ENCODE results near the gene DNLZ. TPM values are rescaled to one million over a fixed set of nuclear protein-coding genes. Genes with fewer than 3 reads are reported as not detected.

DNLZ gene
- total and polyA plus RNA-seq, 2 of the 4 experiments (the other 2 are of a cell fraction), result 2.0 to 11.4 TPM

DNA sequence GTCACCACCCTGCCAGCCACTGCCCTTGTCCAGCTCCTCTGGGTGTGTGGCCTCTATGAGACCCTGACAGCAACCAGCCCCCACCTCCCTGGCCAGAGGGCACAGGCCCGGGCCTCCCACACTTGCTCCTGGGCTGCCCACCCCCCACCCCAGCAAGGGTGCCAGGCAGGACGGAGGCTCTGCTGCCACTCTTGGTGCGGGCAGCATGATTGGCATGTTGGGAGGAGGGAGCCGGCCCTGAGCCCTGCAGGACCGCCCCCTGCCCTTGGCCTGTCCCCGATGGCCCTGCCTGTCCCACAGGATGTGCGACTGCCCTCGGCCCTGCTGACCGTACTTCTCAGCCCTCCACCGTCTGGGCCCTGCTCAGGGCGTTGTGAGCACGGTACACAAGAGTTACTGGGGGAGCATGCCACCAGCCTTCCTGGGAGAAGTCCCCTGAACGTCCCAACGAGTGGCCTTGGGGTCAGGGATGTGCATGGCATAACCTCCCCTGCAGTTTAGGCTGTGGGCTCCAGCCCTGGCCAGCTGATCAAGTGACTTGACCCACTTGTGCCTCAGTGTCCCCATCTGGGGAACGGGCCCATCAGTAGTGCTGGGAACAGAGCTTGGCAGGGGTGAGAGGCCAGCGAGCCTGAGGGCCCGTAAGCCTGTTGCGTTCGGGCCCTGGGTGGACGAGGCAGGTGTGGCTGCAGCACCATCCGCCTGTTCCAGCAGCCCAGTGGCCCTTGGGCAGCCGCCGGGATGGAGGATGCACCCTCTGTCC, 20.2 kb downstream of the DNLZ start:
- Histone ChIP-seq H3K56ac (ENCODE audit: extremely low read depth, insufficient read depth, low read length) (no peak overlapping the region), H4K8ac (ENCODE audit: low read depth in 2 of 2, low read length in 2 of 2) (peak overlapping the region in 1 of 2 experiments; percentile 19; a peak in 2 of 4 replicates), H4K91ac (ENCODE audit: insufficient read depth, low read depth, low read length) (no peak overlapping the region; the same call in 1 of the 2 replicates), H3K4me1 (ENCODE audit: control insufficient read depth, insufficient read depth, low read length) (peaks cover 8% of the 10 kb centered on the region; the same call in 1 of the 2 replicates), H3K36me3 (ENCODE audit: control insufficient read depth, insufficient read depth, low read length) (peaks cover 76% of the 10 kb centered on the region), H2BK120ac (ENCODE audit: low read depth, low read length) (no peak overlapping the region), H2BK20ac (ENCODE audit: low read depth, low read length) (no peak overlapping the region), H3K9me3 (ENCODE audit: control insufficient read depth, insufficient read depth, low read length) (no peaks in the 10 kb centered on the region), H3K23ac (ENCODE audit: low read depth, low read length) (no peak overlapping the region), H4K20me1 (ENCODE audit: insufficient read depth, low read length) (peaks cover 76% of the 10 kb centered on the region), H3K79me1 (ENCODE audit: low read depth in 1 of 2, low read length in 2 of 2) (peaks cover 16 to 60% of the 10 kb centered on the region in 2 experiments), H3K4me3 (ENCODE audit: insufficient read depth, low read depth, low read length) (no peak overlapping the region), H3K27me3 (ENCODE audit: control insufficient read depth, insufficient read depth, low read length) (no peaks in the 10 kb centered on the region), H3K4me2 (ENCODE audit: low read depth, low read length) (no peak overlapping the region), H2AFZ (replicated peaks; ENCODE audit: low read length, poor library complexity) (peak overlapping the region; percentile 32), H4K5ac (ENCODE audit: low read depth, low read length) (no peak overlapping the region), H3K9me1 (ENCODE audit: insufficient read depth, low read length) (peaks cover 4% of the 10 kb centered on the region; the same call in 1 of the 2 replicates), H2AK5ac (ENCODE audit: low read depth, low read length) (peak overlapping the region; percentile 38; the same call in 1 of the 2 replicates), H2AK9ac (replicated peaks; ENCODE audit: low read depth, low read length, poor library complexity) (peak overlapping the region; percentile 29), H2BK5ac (ENCODE audit: low read depth, low read length, poor library complexity, severe bottlenecking) (peak overlapping the region; percentile 7), H3K9ac (ENCODE audit: low read depth, low read length) (no peak overlapping the region), H3K18ac (ENCODE audit: low read depth, low read length) (no peak overlapping the region), H2BK15ac (ENCODE audit: low read depth, low read length) (no peak overlapping the region), H3K14ac (replicated peaks; ENCODE audit: low read depth, low read length) (peak overlapping the region; percentile 14; the same call in 1 of the 2 replicates), H3K4ac (ENCODE audit: low read depth, low read length) (peak overlapping the region; percentile 46; the same call in 1 of the 2 replicates), H3K27ac (ENCODE audit: insufficient read depth, low read length) (peak overlapping the region; percentile 4; the same call in 1 of the 2 replicates)
- ChIA-PET POLR2A (ENCODE audit: unreplicated experiment) (no interaction called here), CTCF (no interaction called here)
- dilution Hi-C loops (cut with HindIII; ENCODE audit: low sequenced_read_pairs, unreplicated experiment), result no loop called here
- 94% methylated on average over 11 of the region's 23 CpGs; no CpG with 5 or more reads in 1 of the 2 experiments for WGBS, 2 experiments (ENCODE audit: extremely low coverage in 2 of 2, insufficient read length in 1 of 2)
- TF ChIP-seq, protein P1, sequence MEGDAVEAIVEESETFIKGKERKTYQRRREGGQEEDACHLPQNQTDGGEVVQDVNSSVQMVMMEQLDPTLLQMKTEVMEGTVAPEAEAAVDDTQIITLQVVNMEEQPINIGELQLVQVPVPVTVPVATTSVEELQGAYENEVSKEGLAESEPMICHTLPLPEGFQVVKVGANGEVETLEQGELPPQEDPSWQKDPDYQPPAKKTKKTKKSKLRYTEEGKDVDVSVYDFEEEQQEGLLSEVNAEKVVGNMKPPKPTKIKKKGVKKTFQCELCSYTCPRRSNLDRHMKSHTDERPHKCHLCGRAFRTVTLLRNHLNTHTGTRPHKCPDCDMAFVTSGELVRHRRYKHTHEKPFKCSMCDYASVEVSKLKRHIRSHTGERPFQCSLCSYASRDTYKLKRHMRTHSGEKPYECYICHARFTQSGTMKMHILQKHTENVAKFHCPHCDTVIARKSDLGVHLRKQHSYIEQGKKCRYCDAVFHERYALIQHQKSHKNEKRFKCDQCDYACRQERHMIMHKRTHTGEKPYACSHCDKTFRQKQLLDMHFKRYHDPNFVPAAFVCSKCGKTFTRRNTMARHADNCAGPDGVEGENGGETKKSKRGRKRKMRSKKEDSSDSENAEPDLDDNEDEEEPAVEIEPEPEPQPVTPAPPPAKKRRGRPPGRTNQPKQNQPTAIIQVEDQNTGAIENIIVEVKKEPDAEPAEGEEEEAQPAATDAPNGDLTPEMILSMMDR (conservative IDR thresholded peaks at IDR 0.05; ENCODE audit: low read depth, low read length), result no peak
- TF ChIP-seq BHLHE40 (IDR thresholded peaks at IDR 0.05; ENCODE audit: low read depth, low read length) (no peak), RCOR1 (IDR thresholded peaks at IDR 0.05; ENCODE audit: insufficient replicate concordance, low read length) (no peak), RAD21 (IDR thresholded peaks at IDR 0.05; ENCODE audit: low read length) (no peak), SMC3 (IDR thresholded peaks at IDR 0.05; ENCODE audit: low read depth, low read length) (no peak), CEBPB (IDR thresholded peaks at IDR 0.05; ENCODE audit: low read depth, low read length) (no peak), MXI1 (IDR thresholded peaks at IDR 0.05; ENCODE audit: borderline replicate concordance, low read depth, low read length) (no peak), RFX5 (IDR thresholded peaks at IDR 0.05; ENCODE audit: low read depth, low read length) (no peak), MAZ (IDR thresholded peaks at IDR 0.05; ENCODE audit: borderline replicate concordance, low read depth, low read length) (no peak)
- TF ChIP-seq, protein P2, sequence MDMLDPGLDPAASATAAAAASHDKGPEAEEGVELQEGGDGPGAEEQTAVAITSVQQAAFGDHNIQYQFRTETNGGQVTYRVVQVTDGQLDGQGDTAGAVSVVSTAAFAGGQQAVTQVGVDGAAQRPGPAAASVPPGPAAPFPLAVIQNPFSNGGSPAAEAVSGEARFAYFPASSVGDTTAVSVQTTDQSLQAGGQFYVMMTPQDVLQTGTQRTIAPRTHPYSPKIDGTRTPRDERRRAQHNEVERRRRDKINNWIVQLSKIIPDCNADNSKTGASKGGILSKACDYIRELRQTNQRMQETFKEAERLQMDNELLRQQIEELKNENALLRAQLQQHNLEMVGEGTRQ (IDR thresholded peaks at IDR 0.05; ENCODE audit: low read depth, low read length), result no peak
- TF ChIP-seq, protein P3, sequence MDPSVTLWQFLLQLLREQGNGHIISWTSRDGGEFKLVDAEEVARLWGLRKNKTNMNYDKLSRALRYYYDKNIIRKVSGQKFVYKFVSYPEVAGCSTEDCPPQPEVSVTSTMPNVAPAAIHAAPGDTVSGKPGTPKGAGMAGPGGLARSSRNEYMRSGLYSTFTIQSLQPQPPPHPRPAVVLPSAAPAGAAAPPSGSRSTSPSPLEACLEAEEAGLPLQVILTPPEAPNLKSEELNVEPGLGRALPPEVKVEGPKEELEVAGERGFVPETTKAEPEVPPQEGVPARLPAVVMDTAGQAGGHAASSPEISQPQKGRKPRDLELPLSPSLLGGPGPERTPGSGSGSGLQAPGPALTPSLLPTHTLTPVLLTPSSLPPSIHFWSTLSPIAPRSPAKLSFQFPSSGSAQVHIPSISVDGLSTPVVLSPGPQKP (IDR thresholded peaks at IDR 0.05; ENCODE audit: borderline replicate concordance, low read depth, low read length), result no peak
- no TSS peak for BruUV-seq (replicated peaks)
- in situ Hi-C loops (cut with MboI; ENCODE audit: low sequenced_read_pairs), result no loop called here
- no peak for DNase-seq
- no peak for ATAC-seq (ENCODE audit: low read depth)
- intact Hi-C loops (cut with micrococcal nuclease), result no loop called here
